H9 (cell line): ENCODE results near the gene FARP1. TPM values are rescaled to one million over a fixed set of nuclear protein-coding genes. Genes with fewer than 3 reads are reported as not detected.

Experiments used
- DNase-seq: peaks from one replicate; pipeline ENCODE4 v3.0.0-alpha.2; 2017
- H2AFZ ChIP-seq: one replicate; pipeline ENCODE4 v1.6.1; 2013; ENCODE audit warnings: mild to moderate bottlenecking, low read length, control low read depth, moderate library complexity
- H2AK5ac ChIP-seq: 2 replicates; pipeline ENCODE4 v1.6.1; 2013; ENCODE audit warnings: low read length, control low read depth, mixed read lengths; ENCODE audit not compliant: insufficient read length
- H2BK120ac ChIP-seq: one replicate; pipeline ENCODE4 v1.6.1; 2013; ENCODE audit warnings: low read depth, mild to moderate bottlenecking, low read length, control low read depth, inconsistent platforms; ENCODE audit not compliant: poor library complexity, severe bottlenecking
- H2BK12ac ChIP-seq: 2 replicates; pipeline ENCODE4 v1.6.1; 2013; ENCODE audit warnings: low read length, control low read depth, mixed read lengths, low read depth; ENCODE audit not compliant: insufficient read length
- H2BK15ac ChIP-seq: 2 replicates; pipeline ENCODE4 v1.6.1; 2013; ENCODE audit warnings: low read depth, low read length, control low read depth
- H2BK20ac ChIP-seq: one replicate; pipeline ENCODE4 v1.6.1; 2013; ENCODE audit warnings: low read depth, mild to moderate bottlenecking, low read length, control low read depth, inconsistent platforms; ENCODE audit not compliant: poor library complexity, severe bottlenecking
- H2BK5ac ChIP-seq: 2 replicates; pipeline ENCODE4 v1.6.1; 2013; ENCODE audit warnings: low read length, control low read depth, mixed read lengths; ENCODE audit not compliant: insufficient read length
- H3K14ac ChIP-seq: 2 replicates; pipeline ENCODE4 v1.6.1; 2013; ENCODE audit warnings: low read length, control low read depth; ENCODE audit not compliant: insufficient read depth
- H3K18ac ChIP-seq: 2 replicates; pipeline ENCODE4 v1.6.1; 2013; ENCODE audit warnings: low read depth, mild to moderate bottlenecking, mixed read lengths, low read length, control low read depth; ENCODE audit not compliant: insufficient read length
- H3K23ac ChIP-seq: 2 replicates; pipeline ENCODE4 v1.6.1; 2013; ENCODE audit warnings: low read length, control low read depth, mixed read lengths, low read depth; ENCODE audit not compliant: insufficient read length
- H3K23me2 ChIP-seq: 2 replicates; pipeline ENCODE4 v1.6.1; 2013; ENCODE audit warnings: low read depth, mild to moderate bottlenecking, mixed read lengths, low read length, control low read depth; ENCODE audit not compliant: insufficient read length, poor library complexity, severe bottlenecking
- H3K27ac ChIP-seq: 2 replicates; pipeline ENCODE4 v1.5.1; 2013; ENCODE audit warnings: low read length, control low read depth, mixed read lengths, low read depth; ENCODE audit not compliant: insufficient read length
- H3K27me3 ChIP-seq: 2 replicates; pipeline ENCODE4 v1.6.1; 2013; ENCODE audit warnings: low read length, control low read depth, inconsistent platforms; ENCODE audit not compliant: insufficient read depth
- H3K4ac ChIP-seq: 2 replicates; pipeline ENCODE4 v1.6.1; 2013; ENCODE audit warnings: low read depth, mild to moderate bottlenecking, control low read depth, inconsistent platforms, low read length, moderate library complexity
- H3K4me1 ChIP-seq: 2 replicates; pipeline ENCODE4 v1.6.1; 2013; ENCODE audit warnings: low read length, control low read depth, inconsistent platforms; ENCODE audit not compliant: insufficient read depth
- H3K4me2 ChIP-seq: 2 replicates; pipeline ENCODE4 v1.6.1; 2013; ENCODE audit warnings: low read length, control low read depth, mixed read lengths; ENCODE audit not compliant: insufficient read length, insufficient read depth
- H3K56ac ChIP-seq: 2 replicates; pipeline ENCODE4 v1.6.1; 2013; ENCODE audit warnings: low read depth, mild to moderate bottlenecking, mixed read lengths, low read length, control low read depth; ENCODE audit not compliant: insufficient read length
- H3K79me1 ChIP-seq: 2 replicates; pipeline ENCODE4 v1.6.1; 2013; ENCODE audit warnings: low read depth, mild to moderate bottlenecking, moderate library complexity, low read length, control low read depth, inconsistent platforms; ENCODE audit not compliant: insufficient read depth, poor library complexity, severe bottlenecking
- H3K79me2 ChIP-seq: 2 replicates; pipeline ENCODE4 v1.6.1; 2013; ENCODE audit warnings: low read length, control low read depth, inconsistent platforms; ENCODE audit not compliant: insufficient read depth
- H3K9ac ChIP-seq: 2 replicates; pipeline ENCODE4 v1.6.1; 2013; ENCODE audit warnings: low read length, control low read depth, mixed read lengths; ENCODE audit not compliant: insufficient read length; ENCODE audit errors: extremely low read depth
- H3K9me3 ChIP-seq: one replicate; pipeline ENCODE4 v1.6.1; 2013; ENCODE audit warnings: low read depth, low read length, inconsistent platforms; ENCODE audit not compliant: control insufficient read depth
- H3T11ph ChIP-seq: one replicate; pipeline ENCODE4 v1.6.1; 2013; ENCODE audit warnings: mild to moderate bottlenecking, low read length, control low read depth, inconsistent platforms
- H4K20me1 ChIP-seq: one replicate; pipeline ENCODE4 v1.6.1; 2013; ENCODE audit not compliant: control insufficient read depth, insufficient read length, insufficient read depth
- H4K5ac ChIP-seq: 2 replicates; pipeline ENCODE4 v1.6.1; 2013; ENCODE audit warnings: low read depth, mild to moderate bottlenecking, mixed read lengths, low read length, control low read depth; ENCODE audit not compliant: insufficient read length
- H4K8ac ChIP-seq: replicated peaks from 2 replicates; pipeline ENCODE4 v1.6.1; 2013; ENCODE audit warnings: low read length, control low read depth, mixed read lengths, low read depth; ENCODE audit not compliant: insufficient read length
- H4K91ac ChIP-seq: 2 replicates; pipeline ENCODE4 v1.6.1; 2013; ENCODE audit warnings: low read depth, mild to moderate bottlenecking, moderate library complexity, mixed read lengths, low read length, control low read depth; ENCODE audit not compliant: insufficient read length
- H3K27ac Mint-ChIP-seq, 3 experiments: 2 replicates in 2 of 3; 3 replicates in 1 of 3; pipeline ENCODE4 v1.8.0; 2020 to 2021; ENCODE audit warnings: mixed read lengths in 3 of 3, mild to moderate bottlenecking in 1 of 3, moderate library complexity in 1 of 3
- H3K27me3 Mint-ChIP-seq: 2 replicates; pipeline ENCODE4 v1.8.0; 2021; ENCODE audit warnings: low read depth, mild to moderate bottlenecking, moderate library complexity, mixed read lengths
- H3K36me3 Mint-ChIP-seq, 3 experiments: 2 replicates in 2 of 3; 3 replicates in 1 of 3; pipeline ENCODE4 v1.8.0; 2020 to 2021; ENCODE audit warnings: low read depth in 3 of 3, mixed read lengths in 3 of 3; ENCODE audit not compliant: insufficient read depth in 1 of 3
- H3K4me1 Mint-ChIP-seq, 2 experiments: 2 replicates each; pipeline ENCODE4 v1.8.0; 2020; ENCODE audit warnings: mixed read lengths in 2 of 2
- H3K4me3 Mint-ChIP-seq, 2 experiments: 2 replicates in 1 of 2; 3 replicates in 1 of 2; pipeline ENCODE4 v1.8.0; 2020 to 2021; ENCODE audit warnings: mild to moderate bottlenecking in 2 of 2, mixed read lengths in 2 of 2, moderate library complexity in 1 of 2
- H3K9me3 Mint-ChIP-seq, 2 experiments: 2 replicates in 1 of 2; 3 replicates in 1 of 2; pipeline ENCODE4 v1.8.0; 2020; ENCODE audit warnings: mild to moderate bottlenecking in 2 of 2, mixed read lengths in 2 of 2, moderate library complexity in 1 of 2
- CTCF ChIP-seq: fragments of 200-600 bp; sonication (generic); conservative IDR thresholded peaks from 3 replicates; pipeline ENCODE4 v1.8.0; 2021; ENCODE audit warnings: antibody characterized with exemption, mild to moderate bottlenecking
- WGBS: extraction: QIAGEN DNeasy Blood & Tissue Kit; methylation state at CpG from one replicate; pipeline ENCODE4 v1.1.7; 2013; ENCODE audit warnings: missing lambda C conversion rate, low lambda C conversion rate, mixed read lengths; ENCODE audit not compliant: insufficient read length; ENCODE audit errors: extremely low coverage; 5-methylcytosine and 5-hydroxymethylcytosine counted together
- total RNA-seq: library from RNA; stranded (reverse); gene quantifications from 2 replicates; pipeline ENCODE4 v1.2.1, GENCODE V29; 2021

The FARP1 gene
- total RNA-seq, 1 experiment from 2014 or later: 95.9 TPM

GRCh38 chr13:98406427-98406826 lies 263.5 kb downstream of the FARP1 start:
- DNase-seq: no peak
- Histone ChIP-seq H3K4me2 (no peak overlapping the region), H4K20me1 (no peaks in the 10 kb centered on the region), H4K8ac (no peak overlapping the region), H4K5ac (no peak overlapping the region), H3K14ac (no peak overlapping the region), H3K79me1 (no peaks in the 10 kb centered on the region), H3T11ph (no peak overlapping the region), H3K9ac (no peak overlapping the region), H3K23ac (no peak overlapping the region), H2BK120ac (no peak overlapping the region), H3K4ac (no peak overlapping the region), H3K23me2 (no peaks in the 10 kb centered on the region), H2BK15ac (no peak overlapping the region), H3K18ac (no peak overlapping the region), H3K4me1 (no peaks in the 10 kb centered on the region), H2AK5ac (no peak overlapping the region), H3K56ac (no peak overlapping the region), H2BK5ac (no peak overlapping the region), H3K27ac (no peak overlapping the region), H2BK20ac (no peak overlapping the region), H3K79me2 (no peaks in the 10 kb centered on the region), H4K91ac (no peak overlapping the region), H2BK12ac (no peak overlapping the region), H2AFZ (no peak overlapping the region), H3K27me3 (no peaks in the 10 kb centered on the region), H3K9me3 (no peaks in the 10 kb centered on the region)
- H3K27me3 Mint-ChIP-seq: no peaks in the 10 kb centered on the region; the same call in 1 of the 2 replicates
- H3K4me3 Mint-ChIP-seq: no peak overlapping the region
- peaks cover 11% of the 10 kb centered on the region in 2 experiments for H3K4me1 Mint-ChIP-seq
- H3K9me3 Mint-ChIP-seq: no peaks in the 10 kb centered on the region
- peak overlapping the region in 1 of 3 experiments; percentile 61; a peak in 1 of 7 replicates for H3K27ac Mint-ChIP-seq
- H3K36me3 Mint-ChIP-seq: peaks cover 4 to 25% (median 21%) of the 10 kb centered on the region in 3 experiments; a peak in 6 of 7 replicates
- no CpG with 5 or more reads among the region's 9 CpGs for WGBS
- TF ChIP-seq CTCF: no peak
